ENCODE measurements around the gene OSBPL10. TPM values are rescaled to one million over a fixed set of nuclear protein-coding genes. Genes with fewer than 3 reads are reported as not detected.

OSBPL10 gene
- total RNA-seq, 1 donor from 2014 or later: 18.8 TPM

- Histone ChIP-seq H3K27ac (no peak overlapping the region), H3K4me3 (no peak overlapping the region), H3K4me1 (peaks cover 17% of the 10 kb centered on the region), H3K9me3 (no peaks in the 10 kb centered on the region), H3K36me3 (no peaks in the 10 kb centered on the region), H3K27me3 (ENCODE audit: low read depth) (no peaks in the 10 kb centered on the region)
- no peak for DNase-seq
- no peak for ATAC-seq
- intact Hi-C loops (cut with DNase I): no loop called here
- no peak for TF ChIP-seq CTCF (IDR thresholded peaks at IDR 0.05)
Measured at GRCh38 chr3:31668242-31668641, 312.8 kb downstream of the OSBPL10 start.

- no peak for DNase-seq
- intact Hi-C loops (cut with DNase I): no loop called here
- ATAC-seq: no peak
- no peaks in the 10 kb centered on the region for H3K9me3 ChIP-seq
- TF ChIP-seq CTCF (IDR thresholded peaks at IDR 0.05): no peak
- H3K36me3 ChIP-seq: no peaks in the 10 kb centered on the region
- no peaks in the 10 kb centered on the region for H3K27me3 ChIP-seq (ENCODE audit: low read depth)
- H3K27ac ChIP-seq: no peak overlapping the region
- no peak overlapping the region for H3K4me3 ChIP-seq
- H3K4me1 ChIP-seq: peaks cover 14% of the 10 kb centered on the region
Measured at GRCh38 chr3:31667582-31667981, 313.5 kb downstream of the OSBPL10 start.

- H3K36me3 ChIP-seq: no peaks in the 10 kb centered on the region
- intact Hi-C loops (cut with DNase I): no loop called here
- DNase-seq: no peak
- H3K27ac ChIP-seq: no peak overlapping the region
- ATAC-seq: no peak
- H3K27me3 ChIP-seq (ENCODE audit: low read depth): no peaks in the 10 kb centered on the region
- H3K4me3 ChIP-seq: no peak overlapping the region
- peaks cover 4% of the 10 kb centered on the region for H3K4me1 ChIP-seq
- no peaks in the 10 kb centered on the region for H3K9me3 ChIP-seq
- TF ChIP-seq CTCF (IDR thresholded peaks at IDR 0.05): no peak
Measured at GRCh38 chr3:31664031-31664430, 317.0 kb downstream of the OSBPL10 start.

- no peaks in the 10 kb centered on the region for H3K27me3 ChIP-seq (ENCODE audit: low read depth)
- H3K36me3 ChIP-seq: no peaks in the 10 kb centered on the region
- H3K4me1 ChIP-seq: peaks cover 4% of the 10 kb centered on the region
- H3K9me3 ChIP-seq: no peaks in the 10 kb centered on the region
- intact Hi-C loops (cut with DNase I): no loop called here
- DNase-seq: no peak
- no peak overlapping the region for H3K27ac ChIP-seq
- no peak overlapping the region for H3K4me3 ChIP-seq
- TF ChIP-seq CTCF (IDR thresholded peaks at IDR 0.05): no peak
- ATAC-seq: peak in 1 of 2 donors; percentile 54
Measured at GRCh38 chr3:31661993-31662670, 318.9 kb downstream of the OSBPL10 start.

GRCh38 chr3:31661286-31661685 lies 319.8 kb downstream of the OSBPL10 start:
- peaks cover 4% of the 10 kb centered on the region for H3K4me1 ChIP-seq
- H3K36me3 ChIP-seq: no peaks in the 10 kb centered on the region
- intact Hi-C loops (cut with DNase I): no loop called here
- no peak overlapping the region for H3K4me3 ChIP-seq
- ATAC-seq (no peak), DNase-seq (no peak)
- H3K9me3 ChIP-seq: peaks cover 6% of the 10 kb centered on the region
- H3K27me3 ChIP-seq (ENCODE audit: low read depth): no peaks in the 10 kb centered on the region
- TF ChIP-seq CTCF (IDR thresholded peaks at IDR 0.05): no peak
- no peak overlapping the region for H3K27ac ChIP-seq

Measured in lower lobe of right lung (tissue), 2 donors.